IMR-90 (cell line): ENCODE data around the gene CDH23. TPM values are rescaled to one million over a fixed set of nuclear protein-coding genes. Genes with fewer than 3 reads are reported as not detected.

ENCODE experiments used
- ATAC-seq: fragments of 200-7000 bp; cut with Tn5 transposase; 2 replicates; pipeline ENCODE4 v1.9.1; 2020; ENCODE audit warnings: low read depth, mild to moderate bottlenecking, moderate library complexity
- BruUV-seq: library from RNA; stranded (reverse); fragments of 400-500 nt; replicated peaks from 2 replicates; lab custom pipeline; 2021; lab: Mats Ljungman, UMichigan
- CTCF ChIA-PET: fragments of 300-600 bp; formaldehyde crosslinking; extraction: SDS; loops from one replicate; lab custom pipeline; 2021; ENCODE audit warnings: antibody characterized with exemption; lab: Yijun Ruan, JAX
- POLR2A ChIA-PET: fragments of 300-600 bp; sonication (Branson Sonifier 250); formaldehyde crosslinking; loops from one replicate; lab custom pipeline; 2022; ENCODE audit warnings: antibody characterized with exemption; ENCODE audit not compliant: unreplicated experiment; lab: Charles Lee
- DNase-seq: peaks from one replicate; pipeline ENCODE4 v3.0.0; 2013
- H2AFZ ChIP-seq: replicated peaks from 2 replicates; pipeline ENCODE3; 2013; ENCODE audit warnings: low read length, mild to moderate bottlenecking; ENCODE audit not compliant: poor library complexity
- H2AK5ac ChIP-seq: 2 replicates; pipeline ENCODE4 v1.6.1; 2013; ENCODE audit warnings: low read depth, low read length, inconsistent platforms
- H2AK9ac ChIP-seq: replicated peaks from 2 replicates; pipeline ENCODE3; 2013; ENCODE audit warnings: mild to moderate bottlenecking, low read depth, low read length, moderate library complexity; ENCODE audit not compliant: poor library complexity
- H2BK120ac ChIP-seq: 2 replicates; pipeline ENCODE4 v1.6.1; 2013; ENCODE audit warnings: low read depth, low read length, inconsistent platforms
- H2BK15ac ChIP-seq: 3 replicates; pipeline ENCODE4 v1.6.1; 2013; ENCODE audit warnings: low read depth, low read length, inconsistent platforms
- H2BK20ac ChIP-seq: 2 replicates; pipeline ENCODE4 v1.6.1; 2013; ENCODE audit warnings: low read depth, mild to moderate bottlenecking, inconsistent platforms, low read length, moderate library complexity
- H2BK5ac ChIP-seq: 2 replicates; pipeline ENCODE4 v1.6.1; 2013; ENCODE audit warnings: mild to moderate bottlenecking, low read depth, low read length, inconsistent platforms; ENCODE audit not compliant: poor library complexity, severe bottlenecking
- H3K14ac ChIP-seq: replicated peaks from 2 replicates; pipeline ENCODE4 v1.6.1; 2013; ENCODE audit warnings: low read depth, low read length, inconsistent platforms
- H3K18ac ChIP-seq: 2 replicates; pipeline ENCODE4 v1.6.1; 2013; ENCODE audit warnings: low read depth, low read length, control low read depth
- H3K23ac ChIP-seq: 2 replicates; pipeline ENCODE4 v1.6.1; 2013; ENCODE audit warnings: low read depth, low read length, inconsistent platforms
- H3K27ac ChIP-seq: 2 replicates; pipeline ENCODE4 v1.5.1; 2013; ENCODE audit warnings: mild to moderate bottlenecking, control low read depth, low read length; ENCODE audit not compliant: insufficient read depth
- H3K27me3 ChIP-seq: 2 replicates; pipeline ENCODE4 v1.6.1; 2013; ENCODE audit warnings: low read length; ENCODE audit not compliant: control insufficient read depth, insufficient read depth
- H3K36me3 ChIP-seq: 2 replicates; pipeline ENCODE4 v1.6.1; 2013; ENCODE audit warnings: low read length, mixed read lengths; ENCODE audit not compliant: control insufficient read depth, insufficient read depth
- H3K4ac ChIP-seq: 2 replicates; pipeline ENCODE4 v1.6.1; 2013; ENCODE audit warnings: low read depth, low read length, inconsistent platforms
- H3K4me1 ChIP-seq: 2 replicates; pipeline ENCODE4 v1.6.1; 2013; ENCODE audit warnings: low read length, mixed read lengths; ENCODE audit not compliant: control insufficient read depth, insufficient read depth
- H3K4me2 ChIP-seq: 2 replicates; pipeline ENCODE4 v1.6.1; 2013; ENCODE audit warnings: low read depth, mild to moderate bottlenecking, control low read depth, low read length, moderate library complexity
- H3K4me3 ChIP-seq: 2 replicates; pipeline ENCODE4 v1.5.1; 2013; ENCODE audit warnings: low read depth, mild to moderate bottlenecking, control low read depth, low read length, moderate library complexity; ENCODE audit not compliant: insufficient read depth
- H3K56ac ChIP-seq: 2 replicates; pipeline ENCODE4 v1.6.1; 2013; ENCODE audit warnings: low read length, inconsistent platforms; ENCODE audit not compliant: insufficient read depth; ENCODE audit errors: extremely low read depth
- H3K79me1 ChIP-seq, 2 experiments: 2 replicates each; pipeline ENCODE4 v1.6.1; 2013; ENCODE audit warnings: low read length in 2 of 2, inconsistent platforms in 1 of 2, low read depth in 1 of 2
- H3K9ac ChIP-seq: 2 replicates; pipeline ENCODE4 v1.6.1; 2013; ENCODE audit warnings: low read depth, low read length, control low read depth
- H3K9me1 ChIP-seq: 2 replicates; pipeline ENCODE4 v1.6.1; 2013; ENCODE audit warnings: low read length, inconsistent platforms; ENCODE audit not compliant: insufficient read depth
- H3K9me3 ChIP-seq: 2 replicates; pipeline ENCODE4 v1.6.1; 2013; ENCODE audit warnings: low read length; ENCODE audit not compliant: control insufficient read depth, insufficient read depth
- H4K20me1 ChIP-seq: 2 replicates; pipeline ENCODE4 v1.6.1; 2013; ENCODE audit warnings: low read length, inconsistent platforms; ENCODE audit not compliant: insufficient read depth
- H4K5ac ChIP-seq: 2 replicates; pipeline ENCODE4 v1.6.1; 2013; ENCODE audit warnings: mild to moderate bottlenecking, low read depth, low read length, control low read depth
- H4K8ac ChIP-seq, 2 experiments: 2 replicates each; pipeline ENCODE4 v1.6.1; 2013; ENCODE audit warnings: low read depth in 2 of 2, low read length in 2 of 2, control low read depth in 1 of 2, inconsistent platforms in 1 of 2
- H4K91ac ChIP-seq: 2 replicates; pipeline ENCODE4 v1.6.1; 2013; ENCODE audit warnings: low read depth, low read length, inconsistent platforms; ENCODE audit not compliant: insufficient read depth
- BHLHE40 ChIP-seq: fragments of 150-350 bp; IDR thresholded peaks from 2 replicates; pipeline ENCODE4 v1.6.1; 2016; ENCODE audit warnings: mild to moderate bottlenecking, low read depth, low read length
- CEBPB ChIP-seq: IDR thresholded peaks from 2 replicates; pipeline ENCODE4 v1.6.1; 2012; ENCODE audit warnings: low read depth, low read length, improper control_type of control experiment
- CTCF ChIP-seq: conservative IDR thresholded peaks from 2 replicates; pipeline ENCODE4 v1.5.1; 2012; ENCODE audit warnings: mild to moderate bottlenecking, low read depth, low read length, improper control_type of control experiment
- MAZ ChIP-seq: IDR thresholded peaks from 2 replicates; pipeline ENCODE4 v1.6.1; 2012; ENCODE audit warnings: low read depth, mild to moderate bottlenecking, low read length, improper control_type of control experiment, moderate library complexity, borderline replicate concordance
- MXI1 ChIP-seq: IDR thresholded peaks from 2 replicates; pipeline ENCODE4 v1.6.1; 2012; ENCODE audit warnings: low read depth, mild to moderate bottlenecking, low read length, moderate library complexity, borderline replicate concordance
- NFE2L2 ChIP-seq: fragments of 150-350 bp; IDR thresholded peaks from 2 replicates; pipeline ENCODE4 v1.6.1; 2016; ENCODE audit warnings: low read depth, mild to moderate bottlenecking, low read length
- POLR2A ChIP-seq: IDR thresholded peaks from 2 replicates; pipeline ENCODE4 v1.6.1; 2012; ENCODE audit warnings: mild to moderate bottlenecking, low read depth, low read length
- RAD21 ChIP-seq: IDR thresholded peaks from 2 replicates; pipeline ENCODE4 v1.6.1; 2012; ENCODE audit warnings: low read length, improper control_type of control experiment
- RCOR1 ChIP-seq: IDR thresholded peaks from 2 replicates; pipeline ENCODE4 v1.6.1; 2012; ENCODE audit warnings: mild to moderate bottlenecking, low read length, improper control_type of control experiment; ENCODE audit not compliant: insufficient replicate concordance
- SMC3 ChIP-seq: fragments of 150-350 bp; IDR thresholded peaks from 2 replicates; pipeline ENCODE4 v1.6.1; 2016; ENCODE audit warnings: low read depth, mild to moderate bottlenecking, antibody characterized with exemption, low read length, moderate library complexity
- WGBS, 2 experiments: methylation state at CpG; one replicate each; pipeline versions ENCODE4 v1.1.5 to v1.1.7; 2013; ENCODE audit warnings: missing lambda C conversion rate in 2 of 2; ENCODE audit not compliant: insufficient read length in 1 of 2; ENCODE audit errors: extremely low coverage in 2 of 2; 5-methylcytosine and 5-hydroxymethylcytosine counted together
- dilution Hi-C: fragments of 300-500 bp; cut with HindIII; formaldehyde crosslinking; loops from one replicate; pipeline ENCODE4 v1.14.3; 2018; ENCODE audit warnings: low sequenced_read_pairs; ENCODE audit not compliant: unreplicated experiment
- in situ Hi-C: fragments of 300-500 bp; cut with MboI; formaldehyde crosslinking; loops from 3 replicates; pipeline ENCODE4 v1.14.3; 2019; ENCODE audit warnings: low sequenced_read_pairs, inconsistent platforms, mixed read lengths
- intact Hi-C: fragments of 100-400 bp; cut with micrococcal nuclease; formaldehyde crosslinking; loops from 2 replicates; pipeline ENCODE4 v1.10.0; 2022
- polyA plus RNA-seq, 3 experiments: library from polyadenylated mRNA; depleted of rRNA; stranded (reverse); fragments of >200 nt; gene quantifications; 2 replicates each; pipeline ENCODE4 v1.2.3, GENCODE V29; 2012; ENCODE audit warnings: low replicate concordance in 1 of 3
- total RNA-seq: library from RNA; depleted of rRNA; stranded (reverse); fragments of >200 nt; gene quantifications from 2 replicates; pipeline ENCODE4 v1.2.3, GENCODE V29; 2012
- TF ChIP-seq, protein P1 (sequence below): fragments of 150-350 bp; IDR thresholded peaks from 2 replicates; pipeline ENCODE4 v1.6.1; 2016; ENCODE audit warnings: low read depth, mild to moderate bottlenecking, low read length, moderate library complexity, borderline replicate concordance
- TF ChIP-seq, protein P2 (sequence below): fragments of 150-350 bp; IDR thresholded peaks from 2 replicates; pipeline ENCODE4 v1.6.1; 2017; ENCODE audit warnings: mild to moderate bottlenecking, antibody characterized with exemption, low read length, low read depth

Gene CDH23
- total and polyA plus RNA-seq, 2 of the 4 experiments (the other 2 are of a cell fraction): under 0.01 to 0.03 TPM

- ChIA-PET POLR2A (no interaction called here), CTCF (no interaction called here)
- Histone ChIP-seq H3K36me3 (peaks cover 2% of the 10 kb centered on the region), H3K79me1 (no peaks in the 10 kb centered on the region), H3K9me3 (no peaks in the 10 kb centered on the region), H3K4me2 (no peak overlapping the region), H3K56ac (no peak overlapping the region), H3K18ac (no peak overlapping the region), H4K5ac (no peak overlapping the region), H2AK5ac (no peak overlapping the region), H2AFZ (no peak overlapping the region), H3K27me3 (no peaks in the 10 kb centered on the region; the same call in 1 of the 2 replicates), H4K91ac (no peak overlapping the region), H3K9ac (no peak overlapping the region), H2BK120ac (no peak overlapping the region), H3K4me3 (no peak overlapping the region), H3K23ac (no peak overlapping the region), H2BK20ac (no peak overlapping the region), H2BK15ac (no peak overlapping the region), H2AK9ac (no peak overlapping the region), H3K9me1 (no peaks in the 10 kb centered on the region), H3K4ac (no peak overlapping the region), H3K14ac (no peak overlapping the region), H3K27ac (no peak overlapping the region), H4K20me1 (no peaks in the 10 kb centered on the region), H4K8ac (no peak overlapping the region), H2BK5ac (no peak overlapping the region), H3K4me1 (no peaks in the 10 kb centered on the region)
- intact Hi-C loops: no loop called here
- BruUV-seq: no TSS peak
- ATAC-seq: no peak
- WGBS, 2 experiments: 95% methylated on average over 8 of the region's 12 CpGs; no CpG with 5 or more reads in 1 of the 2 experiments
- in situ Hi-C loops: no loop called here
- DNase-seq: no peak
- dilution Hi-C loops: no loop called here
- TF ChIP-seq SMC3 (no peak), NFE2L2 (no peak), MXI1 (no peak), BHLHE40 (no peak), RAD21 (no peak), RCOR1 (no peak), CEBPB (no peak), MAZ (no peak), POLR2A (no peak), CTCF (no peak)
- TF ChIP-seq, protein P1, sequence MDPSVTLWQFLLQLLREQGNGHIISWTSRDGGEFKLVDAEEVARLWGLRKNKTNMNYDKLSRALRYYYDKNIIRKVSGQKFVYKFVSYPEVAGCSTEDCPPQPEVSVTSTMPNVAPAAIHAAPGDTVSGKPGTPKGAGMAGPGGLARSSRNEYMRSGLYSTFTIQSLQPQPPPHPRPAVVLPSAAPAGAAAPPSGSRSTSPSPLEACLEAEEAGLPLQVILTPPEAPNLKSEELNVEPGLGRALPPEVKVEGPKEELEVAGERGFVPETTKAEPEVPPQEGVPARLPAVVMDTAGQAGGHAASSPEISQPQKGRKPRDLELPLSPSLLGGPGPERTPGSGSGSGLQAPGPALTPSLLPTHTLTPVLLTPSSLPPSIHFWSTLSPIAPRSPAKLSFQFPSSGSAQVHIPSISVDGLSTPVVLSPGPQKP: no peak
- TF ChIP-seq, protein P2, sequence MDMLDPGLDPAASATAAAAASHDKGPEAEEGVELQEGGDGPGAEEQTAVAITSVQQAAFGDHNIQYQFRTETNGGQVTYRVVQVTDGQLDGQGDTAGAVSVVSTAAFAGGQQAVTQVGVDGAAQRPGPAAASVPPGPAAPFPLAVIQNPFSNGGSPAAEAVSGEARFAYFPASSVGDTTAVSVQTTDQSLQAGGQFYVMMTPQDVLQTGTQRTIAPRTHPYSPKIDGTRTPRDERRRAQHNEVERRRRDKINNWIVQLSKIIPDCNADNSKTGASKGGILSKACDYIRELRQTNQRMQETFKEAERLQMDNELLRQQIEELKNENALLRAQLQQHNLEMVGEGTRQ: no peak
Observed at GRCh38 chr10:71355886-71356285, 40.8 kb upstream of the CDH23 start.
